NCI-H1048 (cell line): ENCODE results near the gene KRTAP19-2.
"Not testable (repeated sequence)": the region's sequence is repeated elsewhere in the genome, so short reads cannot be mapped to it uniquely, and the experiment has no call there.

Experiments used
- DNase-seq: peaks from one replicate; lab custom pipeline; 2025; lab: John Stamatoyannopoulos, UW

KRTAP19-2 gene, protein sequence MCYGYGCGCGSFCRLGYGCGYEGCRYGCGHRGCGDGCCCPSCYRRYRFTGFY

DNA sequence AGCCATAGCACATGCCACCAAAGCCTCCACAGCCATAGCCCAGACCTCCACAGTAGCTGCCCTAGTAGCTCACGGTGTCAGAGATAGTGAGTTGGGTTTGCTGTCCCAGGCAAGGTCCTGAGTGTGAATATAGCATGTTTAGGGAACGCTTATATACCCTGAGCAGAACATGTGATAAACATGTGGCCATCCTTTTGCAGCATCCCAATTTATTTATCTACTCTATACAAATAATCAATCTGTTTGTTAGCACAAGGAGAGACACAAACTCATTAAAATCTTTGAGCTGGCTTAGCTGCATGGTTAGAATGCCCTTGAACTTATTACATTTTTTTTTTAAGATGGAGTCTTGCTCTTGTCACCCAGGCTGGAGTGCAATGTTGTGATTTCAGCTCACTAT, at the start of gene KRTAP19-2:
Gene KRTAP19-2 (minus strand): TSS at position 101 of the 400 bp plus-strand sequence. CDS start 88 bp downstream, at position 13.
- no peak for DNase-seq

DNA sequence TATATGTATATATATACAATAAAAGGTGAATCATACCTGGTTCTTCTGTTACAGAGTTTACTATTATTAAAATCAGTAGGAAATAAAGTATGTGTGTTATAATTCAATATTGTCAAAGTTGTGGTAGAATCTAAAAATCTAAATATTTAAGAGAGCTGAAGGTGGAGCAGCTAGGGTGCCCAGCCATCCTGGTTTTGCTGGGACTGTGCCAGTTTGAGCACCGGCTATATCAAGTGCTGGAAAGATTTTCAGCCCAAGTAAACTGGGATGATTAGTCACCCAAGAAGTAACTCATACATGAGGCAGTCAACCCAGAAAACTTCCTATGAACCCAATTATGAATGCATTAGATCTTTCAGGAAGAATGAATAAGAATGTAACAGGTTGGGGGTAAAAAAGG, 31.6 kb upstream of the KRTAP19-2 start:
- no peak for DNase-seq

DNA sequence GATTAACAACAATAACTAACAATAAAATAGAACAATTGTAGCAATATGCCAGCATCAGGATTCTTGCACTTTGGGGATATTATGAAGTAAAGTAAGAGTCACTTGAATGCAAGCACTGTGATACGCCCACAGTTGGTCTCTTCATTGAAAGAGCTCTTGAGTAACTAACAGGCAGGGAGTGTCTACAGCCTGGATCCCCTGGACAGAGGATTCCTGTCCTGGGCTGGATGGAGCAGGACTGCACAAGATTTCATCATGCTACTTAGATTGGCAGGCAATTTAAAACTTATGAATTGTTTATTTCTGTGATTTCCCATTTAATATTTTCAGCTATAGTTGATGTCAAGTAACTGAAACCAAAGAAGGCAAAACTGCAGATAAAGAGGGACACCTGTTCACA, 28.4 kb upstream of the KRTAP19-2 start:
- DNase-seq: no peak

DNA sequence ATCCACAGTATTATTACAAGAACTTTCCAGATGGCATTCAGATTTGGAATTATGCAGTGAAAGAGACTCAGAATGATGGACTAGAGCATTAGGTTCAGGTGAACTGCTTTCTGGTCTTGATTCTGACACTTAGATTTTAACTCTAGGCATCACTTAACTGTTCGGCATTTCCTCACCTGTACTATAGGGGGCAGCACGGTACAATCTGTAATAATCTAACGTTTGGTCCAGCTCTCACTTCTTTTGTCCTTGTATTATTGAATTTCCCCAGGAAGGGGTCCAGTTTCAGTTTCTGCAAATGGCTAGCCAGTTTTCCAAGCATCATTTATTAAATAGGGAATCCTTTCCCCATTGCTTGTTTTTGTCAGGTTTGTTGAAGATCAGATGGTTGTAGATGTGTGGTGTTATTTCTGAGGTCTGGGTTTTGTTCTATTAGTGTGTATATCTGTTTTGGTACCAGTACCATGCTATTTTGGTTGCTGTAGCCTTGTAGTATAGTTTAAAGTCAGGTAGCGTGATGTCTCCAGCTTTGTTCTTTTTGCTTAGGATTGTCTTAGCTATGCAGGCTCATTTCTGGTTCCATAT, 18.5 kb upstream of the KRTAP19-2 start:
- DNase-seq: not testable (repeated sequence)

DNA sequence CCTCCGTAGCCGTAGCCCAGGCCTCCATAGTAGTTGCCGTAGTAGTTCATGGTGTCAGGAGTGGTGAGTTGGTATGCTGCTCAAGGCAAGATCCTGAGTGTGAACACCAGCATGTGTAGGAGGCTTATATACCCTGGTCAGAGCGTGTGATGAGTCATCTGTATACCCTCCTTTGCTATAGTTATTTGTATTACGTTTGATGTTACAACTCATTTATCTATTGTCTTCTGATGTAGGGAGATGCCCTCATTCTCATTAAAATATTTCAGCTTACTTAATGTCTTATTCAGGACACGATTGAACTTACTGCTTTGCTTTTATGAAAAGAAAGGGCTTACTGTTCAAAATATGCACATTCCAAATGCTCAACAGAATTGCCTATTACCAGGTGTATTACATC, 14.8 kb upstream of the KRTAP19-2 start, which contains the start of gene KRTAP19-5:
Gene KRTAP19-5 (minus strand): TSS at position 101 of the 400 bp plus-strand sequence. CDS start 51 bp downstream, at position 50.
- no peak for DNase-seq

DNA sequence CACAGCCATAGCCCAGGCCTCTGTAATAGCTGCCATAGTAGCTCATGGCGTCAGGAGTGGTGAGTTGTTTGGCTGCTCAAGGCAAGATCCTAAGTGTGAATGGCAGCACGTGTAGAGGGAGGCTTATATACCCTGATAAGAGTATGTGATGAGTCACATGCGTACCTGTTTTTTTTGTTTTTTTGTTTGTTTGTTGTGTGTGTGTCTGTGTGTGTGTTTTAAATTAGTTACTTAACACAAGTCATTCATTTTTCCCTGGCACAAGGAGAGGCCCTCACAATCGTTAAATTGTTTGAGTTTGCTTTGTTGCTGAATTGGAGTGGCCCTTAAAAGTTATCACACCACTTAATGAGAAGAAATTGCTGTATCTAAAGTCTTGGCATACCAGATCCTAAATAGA, 9.8 kb upstream of the KRTAP19-2 start, which contains the start of gene KRTAP19-4:
Gene KRTAP19-4 (minus strand): TSS at position 101 of the 400 bp plus-strand sequence. CDS start 55 bp downstream, at position 46.
- DNase-seq: no peak

DNA sequence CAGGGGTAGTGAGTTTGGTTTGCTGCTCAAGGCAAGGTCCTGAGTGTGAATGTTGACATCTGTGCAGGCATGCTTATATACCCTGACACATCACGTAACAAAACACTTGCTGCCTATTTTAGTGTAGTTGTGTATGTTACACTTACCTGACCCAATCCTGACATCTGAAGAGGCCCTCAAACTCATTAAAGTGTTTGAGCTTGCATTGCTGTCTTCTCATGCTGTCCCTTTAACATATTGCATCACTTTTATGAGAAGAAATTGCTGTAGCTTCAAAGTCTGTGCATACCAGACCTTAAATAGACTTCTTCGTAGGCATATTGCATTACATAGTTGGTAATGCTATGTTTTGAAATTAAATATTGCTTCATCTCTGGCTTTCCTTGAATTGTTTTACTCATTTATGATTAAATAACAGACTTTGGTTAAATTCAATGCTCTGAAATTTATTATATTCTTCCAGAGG, 4.8 kb upstream of the KRTAP19-2 start, which contains the start of gene KRTAP19-3:
Gene KRTAP19-3 (minus strand): TSS at position 51 of the 466 bp plus-strand sequence. CDS start 56 bp downstream, outside the sequence.
- DNase-seq: no peak

DNA sequence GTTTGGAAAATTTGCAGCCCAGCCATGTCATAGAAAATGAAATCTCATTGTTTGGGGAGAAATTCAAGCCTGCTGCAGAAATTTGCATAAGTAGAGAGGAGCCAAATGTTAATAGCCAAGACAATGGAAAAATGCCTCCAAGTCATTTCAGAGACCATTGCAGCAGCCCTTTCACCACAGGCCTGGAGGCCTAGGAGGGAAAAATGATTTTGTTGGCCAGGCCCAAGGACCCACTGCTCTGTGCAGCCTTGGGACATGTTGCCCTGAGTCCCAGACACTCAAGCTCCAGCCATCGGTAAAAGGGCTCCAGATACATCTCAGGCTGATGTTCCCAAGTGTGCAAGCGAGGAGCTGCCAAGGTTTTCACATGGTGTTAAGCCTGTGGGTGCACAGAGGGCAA, 1.1 kb downstream of the KRTAP19-2 start:
- no peak for DNase-seq

DNA sequence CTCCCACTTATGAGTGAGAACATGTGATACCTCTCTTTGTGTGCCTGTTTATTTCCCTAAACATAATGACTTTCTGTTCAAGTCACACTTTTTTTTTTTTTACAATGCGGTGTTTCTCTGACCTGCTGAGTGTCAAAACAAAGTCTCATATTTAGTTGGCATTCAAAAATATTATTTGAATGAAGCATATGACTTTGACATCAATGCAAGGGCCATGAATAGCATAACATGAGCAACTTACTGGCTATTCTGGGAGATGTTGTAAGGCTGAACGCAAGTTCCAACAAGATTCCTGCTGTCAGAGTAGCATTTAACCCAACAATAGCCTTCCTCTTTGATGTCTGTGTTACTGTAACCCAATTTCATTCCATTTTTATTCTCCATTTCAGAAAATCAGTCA, 5.1 kb downstream of the KRTAP19-2 start:
- no peak for DNase-seq

DNA sequence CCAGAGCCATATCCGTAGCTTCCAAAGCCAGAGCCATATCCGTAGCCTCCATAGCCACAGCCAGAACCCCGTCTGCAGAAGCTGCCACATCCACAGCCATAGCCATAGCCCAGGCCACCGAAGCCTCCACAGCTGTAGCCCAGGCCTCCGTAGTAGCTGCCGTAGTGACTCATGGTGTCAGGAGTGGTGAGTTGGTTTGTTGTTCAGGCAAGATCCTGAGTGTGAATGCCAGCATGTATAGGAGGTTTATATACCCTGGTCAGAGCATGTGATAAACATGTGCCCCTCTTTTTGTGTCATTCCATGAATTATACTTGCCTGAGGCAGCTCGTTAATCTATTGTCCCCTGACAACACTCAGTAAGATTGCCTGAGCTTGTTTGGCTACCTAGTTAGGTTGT, 7.1 kb downstream of the KRTAP19-2 start, which contains the start of gene KRTAP19-1:
Gene KRTAP19-1 (minus strand): TSS at position 223 of the 400 bp plus-strand sequence. CDS start 50 bp downstream, at position 173.
- DNase-seq: no peak

DNA sequence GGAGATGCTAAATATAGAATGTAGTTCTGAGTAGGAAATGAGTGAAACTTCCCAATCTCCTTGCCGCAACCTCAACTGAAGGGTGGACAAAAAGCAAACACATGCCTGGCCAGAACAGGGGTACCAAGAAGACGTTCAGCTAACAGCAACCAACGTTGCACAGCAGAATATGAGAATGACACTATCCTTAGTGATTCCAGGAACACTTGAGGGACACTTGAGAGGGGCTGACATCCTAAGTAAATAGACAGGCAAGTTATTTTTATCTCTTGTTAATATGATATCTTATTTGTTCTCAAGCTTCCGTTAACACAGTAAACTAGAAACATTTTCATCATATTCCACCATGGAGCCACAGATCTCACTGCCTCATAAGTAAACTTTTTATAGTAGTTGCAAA, 8.0 kb downstream of the KRTAP19-2 start:
- DNase-seq: no peak

DNA sequence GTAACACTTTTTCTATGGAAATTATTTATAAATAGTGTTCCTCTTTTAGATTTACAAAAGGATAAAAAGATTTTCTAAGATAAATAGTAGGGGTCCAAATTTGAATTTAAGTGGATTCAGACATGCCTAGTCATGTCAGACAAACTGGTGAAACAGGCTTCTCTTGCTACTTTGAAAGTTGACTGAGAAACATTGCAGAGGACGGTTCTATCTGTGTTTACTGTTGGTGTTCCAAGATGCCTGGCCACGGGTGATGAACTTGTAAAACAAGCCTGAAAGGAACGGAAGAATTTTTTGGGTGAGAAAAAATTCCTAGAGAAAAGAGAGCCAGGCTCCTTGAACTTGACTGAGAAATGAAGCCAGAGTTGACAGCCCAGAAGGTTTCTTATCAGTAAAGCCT, 9.2 kb downstream of the KRTAP19-2 start:
- no peak for DNase-seq

DNA sequence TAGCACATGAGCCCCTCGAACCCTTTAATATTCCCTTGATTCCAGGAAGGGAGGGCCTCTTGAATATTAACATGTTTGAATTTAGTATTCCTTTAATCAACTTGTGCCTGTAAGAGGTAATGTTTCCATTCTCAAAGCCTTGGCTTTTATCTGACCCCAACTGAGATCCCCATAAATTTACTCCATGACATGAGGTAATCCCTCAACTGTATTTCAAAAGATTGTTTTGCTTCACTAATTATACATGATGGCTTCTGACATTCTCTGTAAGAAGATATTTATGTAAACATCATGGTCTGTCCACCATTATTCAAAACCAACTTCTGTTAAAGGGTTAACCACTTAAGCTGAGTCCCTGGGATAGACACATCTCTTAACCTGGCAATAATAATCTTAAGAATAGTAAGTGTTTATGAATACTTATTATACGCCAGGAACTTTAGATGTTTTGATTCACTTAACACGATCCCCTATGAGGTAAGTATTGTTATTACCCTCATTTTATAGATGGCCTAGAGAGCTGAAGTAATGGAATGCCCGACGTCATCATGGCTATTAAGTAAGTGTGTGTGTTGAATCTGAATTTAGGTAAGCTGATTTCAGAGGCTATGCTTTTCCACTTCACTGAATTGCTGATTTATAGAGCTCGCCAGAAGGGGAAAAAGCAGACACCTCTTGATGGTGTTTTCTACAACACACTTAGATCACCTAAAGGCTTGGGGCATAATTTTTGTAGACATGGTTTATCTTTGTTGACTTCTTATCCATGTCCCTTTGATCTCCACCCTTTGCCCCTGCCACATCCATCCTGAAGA, 18.1 kb downstream of the KRTAP19-2 start:
- DNase-seq: no peak

DNA sequence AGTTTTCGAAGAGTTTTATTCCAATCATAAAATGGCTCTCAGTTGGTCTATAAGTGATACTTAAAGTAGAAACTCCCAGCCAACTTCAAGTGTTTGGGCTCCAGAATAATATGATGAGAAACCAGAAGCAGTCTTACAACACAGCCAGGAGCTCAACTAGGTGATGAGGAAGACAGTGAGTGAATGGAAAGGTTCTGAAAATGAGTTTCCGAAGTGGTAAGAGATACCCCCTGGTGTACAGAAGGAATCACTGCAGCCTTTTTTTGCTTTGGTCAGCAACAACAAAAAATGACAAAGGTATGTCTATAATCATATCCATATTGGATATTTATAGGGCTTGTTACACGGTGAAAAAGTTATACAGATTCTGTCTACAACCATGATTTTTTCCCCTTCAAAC, 23.5 kb downstream of the KRTAP19-2 start:
- no peak for DNase-seq

DNA sequence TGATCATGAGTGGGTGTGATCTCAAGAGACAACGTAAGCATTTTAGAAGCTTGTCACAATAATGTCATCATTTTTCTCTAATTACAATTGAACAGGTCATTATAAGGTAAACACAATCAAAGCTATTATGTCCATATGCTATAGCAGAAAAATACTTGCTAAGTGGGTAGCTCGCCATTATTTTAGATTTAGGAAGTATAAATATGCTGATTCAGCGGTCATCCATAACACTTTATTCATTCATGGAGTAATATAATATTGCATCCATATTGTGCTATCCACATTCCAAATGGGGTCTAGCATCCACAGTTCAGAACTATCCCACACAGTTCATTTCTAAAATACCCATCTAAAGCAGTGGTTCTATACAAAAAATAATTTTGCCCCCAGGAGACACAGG, 38.7 kb downstream of the KRTAP19-2 start:
- no peak for DNase-seq

DNA sequence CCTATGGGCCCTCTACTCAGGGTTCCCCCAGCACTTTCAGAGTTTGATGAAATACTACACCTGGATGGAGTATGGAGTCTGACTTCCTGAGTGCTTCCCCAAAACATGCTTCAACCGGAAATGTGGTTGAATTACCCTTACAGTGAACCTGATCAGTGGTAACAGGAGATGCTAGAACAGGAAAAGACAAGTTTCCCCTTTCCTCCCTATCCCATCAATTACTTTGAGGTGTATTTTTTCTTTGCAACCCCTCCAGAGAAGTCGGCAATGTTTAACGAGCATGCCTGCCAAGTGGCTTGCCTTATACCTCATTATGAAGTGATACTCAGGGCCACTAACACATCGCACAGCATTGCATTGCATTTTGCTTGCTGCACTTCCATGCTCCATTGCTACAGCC, 40.2 kb downstream of the KRTAP19-2 start:
- no peak for DNase-seq

DNA sequence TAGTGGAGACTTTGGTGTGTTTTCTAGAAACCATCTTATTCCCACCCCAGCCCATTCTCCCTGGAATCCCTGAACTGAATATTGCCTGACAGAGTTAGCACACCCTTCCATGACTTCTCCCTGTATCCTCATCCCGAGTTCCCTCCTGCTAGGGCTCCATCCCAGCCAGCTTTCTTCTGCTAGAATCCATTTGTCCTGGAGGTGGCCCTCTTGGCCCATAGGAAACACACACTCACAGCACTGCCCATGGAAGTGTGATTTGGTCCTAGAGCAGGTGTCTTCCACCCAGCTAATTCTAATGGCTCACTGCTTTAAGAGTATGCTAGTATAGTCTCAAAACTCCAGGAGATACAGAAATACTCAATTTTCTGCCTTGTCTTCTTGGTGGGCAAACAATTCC, 43.0 kb downstream of the KRTAP19-2 start:
- DNase-seq: no peak

DNA sequence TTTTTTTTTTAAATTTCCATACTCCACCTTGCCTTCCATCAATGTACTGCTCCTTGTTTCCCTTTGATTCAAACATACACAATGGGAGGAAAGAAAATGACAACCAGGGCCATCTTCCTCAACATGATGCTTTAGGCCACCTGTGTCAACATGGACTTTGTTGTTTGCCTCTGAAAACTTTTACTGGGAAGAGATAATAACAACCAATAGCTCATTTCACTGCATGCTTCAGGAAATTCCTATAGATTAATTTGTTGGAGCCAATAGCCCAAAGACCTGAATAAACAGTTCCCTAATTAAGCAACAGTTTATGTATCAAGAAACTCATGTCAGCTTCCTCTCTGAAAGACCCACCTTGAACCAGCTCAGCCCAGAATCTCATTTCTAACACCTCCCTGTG, 44.0 kb downstream of the KRTAP19-2 start:
- DNase-seq: no peak

DNA sequence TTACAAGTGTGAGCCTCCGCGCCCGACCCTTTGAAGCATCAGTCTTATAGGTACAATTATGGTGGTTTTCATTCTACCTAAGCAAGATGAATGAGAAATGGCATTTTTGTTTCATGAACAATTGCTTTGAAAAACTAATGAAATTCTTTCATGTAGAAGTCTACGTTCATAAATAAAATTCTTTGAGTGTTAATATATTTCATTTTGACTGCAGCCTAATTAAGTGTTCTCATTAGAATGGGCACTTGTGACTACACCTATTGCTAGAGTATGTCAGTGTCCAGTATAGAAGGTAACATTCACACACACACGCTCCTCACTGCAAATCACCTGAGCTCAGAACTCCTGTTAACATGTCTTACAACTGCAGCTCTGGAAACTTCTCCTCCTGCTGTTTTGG, 47.3 kb downstream of the KRTAP19-2 start, which contains the start of gene KRTAP15-1:
Gene KRTAP15-1 (plus strand): TSS at position 301 of the 400 bp plus-strand sequence. CDS start 53 bp downstream, at position 354.
- no peak for DNase-seq
